Astrocyte of the cerebellum (primary cell): ENCODE results near the gene POC1A.

Experiments
- DNase-seq: peaks from one replicate; pipeline ENCODE4 v3.0.0-alpha.2; 2011; ENCODE audit warnings: low read depth
- H3K4me3 ChIP-seq: 2 replicates; pipeline ENCODE4 v1.5.1; 2011; ENCODE audit warnings: mild to moderate bottlenecking, low read depth, low read length, moderate library complexity
- in situ Hi-C: cut with HindIII; loops from 2 replicates; pipeline ENCODE4 v1.10.0; 2017; ENCODE audit warnings: low sequenced_read_pairs
- TF ChIP-seq, protein P1 (sequence below): IDR thresholded peaks from 2 replicates; pipeline ENCODE4 v1.5.1; 2012; ENCODE audit warnings: low read length, low read depth, moderate library complexity, mild to moderate bottlenecking; ENCODE audit errors: missing control alignments

POC1A gene

DNA sequence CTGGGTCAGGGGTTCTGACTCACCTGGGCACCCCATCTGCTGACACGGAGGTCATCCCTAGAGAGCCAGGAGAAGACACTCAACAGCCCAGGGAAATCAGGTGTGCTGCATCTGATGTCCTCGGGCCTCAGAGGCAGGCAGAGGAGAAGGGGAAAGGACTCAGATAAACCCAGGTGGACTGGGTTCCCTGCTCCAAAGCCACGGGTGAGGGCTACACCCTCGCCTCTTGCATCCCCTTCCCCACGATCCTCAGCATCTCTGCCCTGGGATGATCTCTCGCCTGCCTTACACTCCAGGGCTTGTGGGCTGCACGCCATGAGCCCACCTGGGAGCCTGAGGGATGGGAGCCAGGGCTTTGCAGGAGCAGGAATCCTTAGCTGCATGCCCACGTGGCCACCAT lies 89.7 kb downstream of the POC1A start:
- TF ChIP-seq, protein P1, sequence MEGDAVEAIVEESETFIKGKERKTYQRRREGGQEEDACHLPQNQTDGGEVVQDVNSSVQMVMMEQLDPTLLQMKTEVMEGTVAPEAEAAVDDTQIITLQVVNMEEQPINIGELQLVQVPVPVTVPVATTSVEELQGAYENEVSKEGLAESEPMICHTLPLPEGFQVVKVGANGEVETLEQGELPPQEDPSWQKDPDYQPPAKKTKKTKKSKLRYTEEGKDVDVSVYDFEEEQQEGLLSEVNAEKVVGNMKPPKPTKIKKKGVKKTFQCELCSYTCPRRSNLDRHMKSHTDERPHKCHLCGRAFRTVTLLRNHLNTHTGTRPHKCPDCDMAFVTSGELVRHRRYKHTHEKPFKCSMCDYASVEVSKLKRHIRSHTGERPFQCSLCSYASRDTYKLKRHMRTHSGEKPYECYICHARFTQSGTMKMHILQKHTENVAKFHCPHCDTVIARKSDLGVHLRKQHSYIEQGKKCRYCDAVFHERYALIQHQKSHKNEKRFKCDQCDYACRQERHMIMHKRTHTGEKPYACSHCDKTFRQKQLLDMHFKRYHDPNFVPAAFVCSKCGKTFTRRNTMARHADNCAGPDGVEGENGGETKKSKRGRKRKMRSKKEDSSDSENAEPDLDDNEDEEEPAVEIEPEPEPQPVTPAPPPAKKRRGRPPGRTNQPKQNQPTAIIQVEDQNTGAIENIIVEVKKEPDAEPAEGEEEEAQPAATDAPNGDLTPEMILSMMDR = no peak
- no peak for DNase-seq
- in situ Hi-C loops = no loop called here
- no peak overlapping the region for H3K4me3 ChIP-seq

DNA sequence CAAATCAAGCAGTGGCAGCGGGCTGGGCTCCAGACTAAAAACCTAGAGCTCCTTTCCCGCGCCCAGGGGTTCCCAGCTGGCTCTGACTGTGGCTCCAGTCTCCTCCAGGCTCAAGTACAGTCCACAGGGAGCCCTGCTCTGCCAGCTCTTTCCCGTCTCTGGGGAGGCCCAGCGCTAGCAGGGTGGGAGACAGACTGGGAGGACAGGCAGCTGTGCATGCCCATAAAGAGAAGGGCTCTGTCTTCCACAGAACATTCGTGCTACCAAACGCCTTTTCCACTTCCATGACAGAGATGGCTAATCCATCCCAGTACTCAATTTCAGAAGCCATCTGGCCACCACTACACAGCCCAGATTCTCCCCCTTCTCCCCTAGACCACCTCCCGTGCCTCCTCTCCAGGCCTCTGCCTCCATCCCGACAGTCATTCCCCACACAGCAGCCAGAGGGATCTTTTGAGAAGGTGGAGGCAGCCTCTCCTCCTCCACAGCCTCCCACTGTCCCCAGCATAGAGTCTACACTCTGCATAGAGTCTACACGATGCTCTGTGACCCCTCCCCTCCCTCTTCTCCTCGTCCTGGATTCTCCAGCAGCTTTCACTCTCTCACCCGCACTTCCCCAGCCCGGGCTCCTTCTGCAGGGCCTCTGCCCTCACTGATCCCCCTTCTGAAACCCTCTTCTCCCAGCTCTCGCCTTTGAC lies 91.0 kb downstream of the POC1A start:
- TF ChIP-seq, protein P1 = peak; percentile 3
- no peak for DNase-seq
- no peak overlapping the region for H3K4me3 ChIP-seq
- in situ Hi-C loops = no loop called here

DNA sequence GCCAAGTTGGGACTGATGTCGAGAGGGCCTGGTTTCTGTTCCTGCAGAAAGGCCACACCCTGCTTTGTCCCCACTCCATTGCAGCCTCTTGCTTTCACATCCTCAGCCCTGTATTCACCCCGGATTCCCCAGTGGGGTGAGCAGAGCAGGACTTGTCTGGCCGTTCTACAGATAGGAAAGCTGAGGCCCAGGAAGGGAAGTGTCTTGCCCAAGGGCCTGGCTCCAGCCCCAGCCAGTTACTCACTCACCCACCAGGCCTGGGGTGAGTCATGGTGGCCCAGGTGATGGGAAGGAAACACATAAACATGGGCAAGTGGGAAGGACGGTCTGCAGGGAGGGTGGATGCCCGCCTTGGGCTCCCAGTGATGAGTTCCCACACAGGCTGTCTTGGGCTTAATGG lies 91.7 kb downstream of the POC1A start:
- DNase-seq = peak; percentile 59
- H3K4me3 ChIP-seq = no peak overlapping the region
- TF ChIP-seq, protein P1 = no peak
- in situ Hi-C loops = no loop called here

DNA sequence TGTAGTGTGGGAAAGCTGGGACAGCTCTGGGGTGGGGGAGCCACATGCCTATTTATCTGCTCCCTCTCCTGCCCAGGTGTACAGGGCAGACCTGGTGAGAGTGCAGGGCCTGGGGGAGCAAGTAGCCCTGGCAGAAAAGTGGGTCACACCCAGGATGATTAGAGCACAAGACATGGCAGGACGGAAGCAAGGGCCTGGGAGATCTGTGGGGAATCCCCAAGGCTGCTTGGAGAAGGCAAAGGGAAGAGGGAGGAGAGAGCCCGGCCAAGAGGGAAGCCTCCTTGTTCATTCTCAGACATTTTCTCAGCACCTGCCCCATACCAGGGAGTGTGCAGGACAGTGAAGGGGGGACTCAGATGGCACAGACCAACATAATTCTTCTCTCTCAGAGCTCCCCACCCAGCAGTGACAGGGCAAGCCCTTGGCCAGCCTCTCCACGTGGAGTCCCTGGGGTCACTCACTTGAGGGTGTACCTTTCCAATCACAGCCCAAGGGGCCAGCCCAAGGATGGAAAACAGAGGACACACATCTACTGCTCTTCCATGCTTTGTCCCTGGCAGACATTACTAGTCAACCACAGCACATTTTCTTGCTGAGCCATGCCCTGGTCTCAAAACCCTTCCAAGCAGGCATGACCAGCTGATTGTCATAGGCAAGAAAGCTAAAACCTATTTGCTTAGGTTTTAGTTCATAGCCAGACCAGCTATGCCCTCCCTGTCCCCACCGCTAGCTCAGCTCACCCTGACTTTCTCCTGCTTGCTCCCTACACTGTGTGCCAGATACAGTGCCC lies 92.9 kb downstream of the POC1A start:
- no peak for DNase-seq
- in situ Hi-C loops = no loop called here
- TF ChIP-seq, protein P1 = no peak
- no peak overlapping the region for H3K4me3 ChIP-seq

DNA sequence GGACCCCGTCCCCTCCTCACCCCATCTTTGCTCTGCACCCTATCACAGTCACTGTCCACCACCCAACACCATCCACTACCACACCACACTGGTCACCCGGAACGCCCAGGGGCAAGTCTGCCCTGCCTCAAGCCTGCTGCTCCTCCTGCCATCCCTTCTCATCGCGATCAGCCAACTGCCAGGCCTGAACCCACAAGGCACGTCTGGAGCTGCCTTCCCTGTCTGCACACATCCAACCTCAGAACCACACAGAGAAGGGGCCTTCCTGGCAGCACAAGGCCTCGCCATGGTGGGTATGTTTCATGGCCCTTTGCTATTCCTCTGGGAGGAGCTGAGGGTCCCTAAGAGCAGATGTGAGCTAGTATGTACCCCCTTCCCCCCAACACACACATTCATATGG lies 94.4 kb downstream of the POC1A start:
- no peak overlapping the region for H3K4me3 ChIP-seq
- in situ Hi-C loops = no loop called here
- TF ChIP-seq, protein P1 = no peak
- no peak for DNase-seq

DNA sequence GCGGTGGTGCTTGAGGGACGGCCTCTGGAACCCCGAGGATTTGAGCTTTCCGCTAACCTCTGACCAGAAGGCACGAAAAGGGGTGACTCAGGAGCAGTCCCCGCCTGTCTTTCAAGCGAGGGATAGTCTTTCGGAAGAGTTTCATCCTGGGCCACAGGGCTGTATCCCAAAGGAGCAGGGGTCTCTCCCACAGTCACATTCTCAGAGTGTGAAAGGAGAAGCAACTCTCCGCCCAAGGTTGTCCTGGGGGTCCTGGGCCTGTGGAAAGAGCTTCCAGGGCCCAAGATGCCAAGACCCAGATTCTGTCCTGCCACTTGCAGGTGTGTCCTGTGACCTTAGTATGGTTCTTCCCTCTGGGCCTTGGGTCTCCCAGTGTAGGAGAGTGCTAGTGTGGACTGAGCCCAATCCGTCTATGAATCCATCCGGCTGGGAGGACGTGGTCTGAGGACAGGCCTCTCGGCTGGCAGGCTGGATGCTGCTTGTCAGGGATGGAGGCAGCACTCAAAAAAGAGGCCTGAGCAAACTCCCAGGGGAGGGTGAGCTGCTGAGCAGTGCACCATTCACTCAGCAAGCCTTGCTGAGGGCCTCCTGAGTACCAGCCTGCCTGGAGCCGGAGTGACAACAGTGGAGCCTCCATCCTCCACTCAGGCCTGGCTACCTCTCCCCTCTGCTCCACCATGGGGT lies 96.3 kb downstream of the POC1A start:
- H3K4me3 ChIP-seq = peak overlapping the region; percentile 41
- no peak for DNase-seq
- in situ Hi-C loops = no loop called here
- TF ChIP-seq, protein P1 = no peak
